ENCODE data around the gene AP4E1.

AP4E1 gene

GRCh38 chr15:50938525-50938924 lies 30.0 kb downstream of the AP4E1 start:
- H3K79me2 ChIP-seq (ENCODE audit: insufficient read depth, low read length) = no peaks in the 10 kb centered on the region
- H3K4me1 ChIP-seq (ENCODE audit: insufficient read depth, low read length) = no peaks in the 10 kb centered on the region
- no peak overlapping the region for H3K9ac ChIP-seq (ENCODE audit: low read depth, low read length)
- H3K4me2 ChIP-seq (ENCODE audit: insufficient read depth, low read length) = no peak overlapping the region
- H2AFZ ChIP-seq (ENCODE audit: low read depth, low read length) = no peak overlapping the region
- no peak overlapping the region for H3K27ac ChIP-seq (ENCODE audit: low read length)
- H3K27me3 ChIP-seq (ENCODE audit: insufficient read depth, low read length, poor library complexity) = no peaks in the 10 kb centered on the region
- ATAC-seq (ENCODE audit: insufficient read depth, low read depth) (no peak), DNase-seq (no peak)
- H4K20me1 ChIP-seq (ENCODE audit: insufficient read depth, low read length) = no peaks in the 10 kb centered on the region
- H3K9me3 ChIP-seq (ENCODE audit: insufficient read depth, low read length, severe bottlenecking) = no peaks in the 10 kb centered on the region
- TF ChIP-seq, protein P1, sequence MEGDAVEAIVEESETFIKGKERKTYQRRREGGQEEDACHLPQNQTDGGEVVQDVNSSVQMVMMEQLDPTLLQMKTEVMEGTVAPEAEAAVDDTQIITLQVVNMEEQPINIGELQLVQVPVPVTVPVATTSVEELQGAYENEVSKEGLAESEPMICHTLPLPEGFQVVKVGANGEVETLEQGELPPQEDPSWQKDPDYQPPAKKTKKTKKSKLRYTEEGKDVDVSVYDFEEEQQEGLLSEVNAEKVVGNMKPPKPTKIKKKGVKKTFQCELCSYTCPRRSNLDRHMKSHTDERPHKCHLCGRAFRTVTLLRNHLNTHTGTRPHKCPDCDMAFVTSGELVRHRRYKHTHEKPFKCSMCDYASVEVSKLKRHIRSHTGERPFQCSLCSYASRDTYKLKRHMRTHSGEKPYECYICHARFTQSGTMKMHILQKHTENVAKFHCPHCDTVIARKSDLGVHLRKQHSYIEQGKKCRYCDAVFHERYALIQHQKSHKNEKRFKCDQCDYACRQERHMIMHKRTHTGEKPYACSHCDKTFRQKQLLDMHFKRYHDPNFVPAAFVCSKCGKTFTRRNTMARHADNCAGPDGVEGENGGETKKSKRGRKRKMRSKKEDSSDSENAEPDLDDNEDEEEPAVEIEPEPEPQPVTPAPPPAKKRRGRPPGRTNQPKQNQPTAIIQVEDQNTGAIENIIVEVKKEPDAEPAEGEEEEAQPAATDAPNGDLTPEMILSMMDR (IDR thresholded peaks at IDR 0.05; ENCODE audit: borderline replicate concordance, extremely low read depth, low read length, poor library complexity, severe bottlenecking) = no peak
- no peak for TF ChIP-seq EZH2 (IDR thresholded peaks at IDR 0.05; ENCODE audit: borderline replicate concordance, low read depth, low read length, severe bottlenecking)
- H3K36me3 ChIP-seq (ENCODE audit: insufficient read depth, low read length) = peaks cover 21% of the 10 kb centered on the region; the same call in 1 of the 2 replicates
- no peak overlapping the region for H3K4me3 ChIP-seq (ENCODE audit: low read depth in 1 of 2, low read length in 2 of 2)

GRCh38 chr15:50939911-50940310 lies 31.4 kb downstream of the AP4E1 start:
- H3K4me1 ChIP-seq (ENCODE audit: insufficient read depth, low read length) = no peaks in the 10 kb centered on the region
- no peak overlapping the region for H3K9ac ChIP-seq (ENCODE audit: low read depth, low read length)
- H3K79me2 ChIP-seq (ENCODE audit: insufficient read depth, low read length) = no peaks in the 10 kb centered on the region
- no peaks in the 10 kb centered on the region for H4K20me1 ChIP-seq (ENCODE audit: insufficient read depth, low read length)
- H3K27me3 ChIP-seq (ENCODE audit: insufficient read depth, low read length, poor library complexity) = no peaks in the 10 kb centered on the region
- H3K4me2 ChIP-seq (ENCODE audit: insufficient read depth, low read length) = no peak overlapping the region
- ATAC-seq (ENCODE audit: insufficient read depth, low read depth) (no peak), DNase-seq (no peak)
- H2AFZ ChIP-seq (ENCODE audit: low read depth, low read length) = no peak overlapping the region
- no peak overlapping the region for H3K27ac ChIP-seq (ENCODE audit: low read length)
- H3K9me3 ChIP-seq (ENCODE audit: insufficient read depth, low read length, severe bottlenecking) = no peaks in the 10 kb centered on the region
- TF ChIP-seq, protein P1 (IDR thresholded peaks at IDR 0.05; ENCODE audit: borderline replicate concordance, extremely low read depth, low read length, poor library complexity, severe bottlenecking) = no peak
- TF ChIP-seq EZH2 (IDR thresholded peaks at IDR 0.05; ENCODE audit: borderline replicate concordance, low read depth, low read length, severe bottlenecking) = no peak
- peaks cover 32% of the 10 kb centered on the region; the same call in 1 of the 2 replicates for H3K36me3 ChIP-seq (ENCODE audit: insufficient read depth, low read length)
- H3K4me3 ChIP-seq (ENCODE audit: low read depth in 1 of 2, low read length in 2 of 2) = no peak overlapping the region

- Histone ChIP-seq H3K79me2 (ENCODE audit: insufficient read depth, low read length) (no peaks in the 10 kb centered on the region), H3K4me2 (ENCODE audit: insufficient read depth, low read length) (no peak overlapping the region), H3K4me1 (ENCODE audit: insufficient read depth, low read length) (no peaks in the 10 kb centered on the region), H3K27me3 (ENCODE audit: insufficient read depth, low read length, poor library complexity) (no peaks in the 10 kb centered on the region), H3K9me3 (ENCODE audit: insufficient read depth, low read length, severe bottlenecking) (no peaks in the 10 kb centered on the region), H3K36me3 (ENCODE audit: insufficient read depth, low read length) (peaks cover 35% of the 10 kb centered on the region; the same call in 1 of the 2 replicates), H4K20me1 (ENCODE audit: insufficient read depth, low read length) (no peaks in the 10 kb centered on the region), H3K9ac (ENCODE audit: low read depth, low read length) (no peak overlapping the region), H3K27ac (ENCODE audit: low read length) (no peak overlapping the region), H2AFZ (ENCODE audit: low read depth, low read length) (no peak overlapping the region), H3K4me3 (ENCODE audit: low read depth in 1 of 2, low read length in 2 of 2) (no peak overlapping the region)
- no peak for TF ChIP-seq EZH2 (IDR thresholded peaks at IDR 0.05; ENCODE audit: borderline replicate concordance, low read depth, low read length, severe bottlenecking)
- TF ChIP-seq, protein P1 (IDR thresholded peaks at IDR 0.05; ENCODE audit: borderline replicate concordance, extremely low read depth, low read length, poor library complexity, severe bottlenecking) = no peak
- no peak for DNase-seq
- ATAC-seq (ENCODE audit: insufficient read depth, low read depth) = no peak
Observed at GRCh38 chr15:50940506-50940905, 32.0 kb downstream of the AP4E1 start.

DNA sequence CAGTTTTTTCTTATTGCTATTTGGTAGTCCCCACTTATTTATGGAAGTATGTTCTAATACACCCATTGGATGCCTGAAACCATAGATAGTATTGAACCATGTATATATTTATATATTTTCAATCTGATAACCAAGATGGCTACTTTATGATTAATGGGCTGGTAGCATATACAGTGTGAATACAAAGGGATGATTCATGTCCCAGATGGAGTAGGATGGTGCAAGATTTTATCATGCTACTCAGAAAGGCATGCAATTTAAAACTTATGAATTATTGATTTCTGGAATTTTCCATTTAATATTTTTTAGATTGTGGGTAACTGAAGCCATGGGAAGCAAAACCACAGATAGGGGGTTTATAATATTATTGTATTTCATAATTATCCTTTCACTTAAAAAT lies 35.2 kb downstream of the AP4E1 start:
- Histone ChIP-seq H3K79me2 (ENCODE audit: insufficient read depth, low read length) (no peaks in the 10 kb centered on the region), H2AFZ (ENCODE audit: low read depth, low read length) (no peak overlapping the region), H3K27ac (ENCODE audit: low read length) (no peak overlapping the region), H3K4me3 (ENCODE audit: low read depth in 1 of 2, low read length in 2 of 2) (no peak overlapping the region), H3K9ac (ENCODE audit: low read depth, low read length) (no peak overlapping the region), H3K4me1 (ENCODE audit: insufficient read depth, low read length) (no peaks in the 10 kb centered on the region), H3K36me3 (ENCODE audit: insufficient read depth, low read length) (peaks cover 21% of the 10 kb centered on the region; the same call in 1 of the 2 replicates), H3K9me3 (ENCODE audit: insufficient read depth, low read length, severe bottlenecking) (no peaks in the 10 kb centered on the region), H4K20me1 (ENCODE audit: insufficient read depth, low read length) (no peaks in the 10 kb centered on the region), H3K4me2 (ENCODE audit: insufficient read depth, low read length) (no peak overlapping the region), H3K27me3 (ENCODE audit: insufficient read depth, low read length, poor library complexity) (no peaks in the 10 kb centered on the region)
- TF ChIP-seq, protein P1 (IDR thresholded peaks at IDR 0.05; ENCODE audit: borderline replicate concordance, extremely low read depth, low read length, poor library complexity, severe bottlenecking) = no peak
- TF ChIP-seq EZH2 (IDR thresholded peaks at IDR 0.05; ENCODE audit: borderline replicate concordance, low read depth, low read length, severe bottlenecking) = no peak
- ATAC-seq (ENCODE audit: insufficient read depth, low read depth) (no peak), DNase-seq (no peak)

Measured in DND-41 (cell line).